ENCODE measurements around the gene SORT1.
"Not testable (repeated sequence)": the region's sequence is repeated elsewhere in the genome, so short reads cannot be mapped to it uniquely, and the experiment has no call there.

SORT1 gene

DNA sequence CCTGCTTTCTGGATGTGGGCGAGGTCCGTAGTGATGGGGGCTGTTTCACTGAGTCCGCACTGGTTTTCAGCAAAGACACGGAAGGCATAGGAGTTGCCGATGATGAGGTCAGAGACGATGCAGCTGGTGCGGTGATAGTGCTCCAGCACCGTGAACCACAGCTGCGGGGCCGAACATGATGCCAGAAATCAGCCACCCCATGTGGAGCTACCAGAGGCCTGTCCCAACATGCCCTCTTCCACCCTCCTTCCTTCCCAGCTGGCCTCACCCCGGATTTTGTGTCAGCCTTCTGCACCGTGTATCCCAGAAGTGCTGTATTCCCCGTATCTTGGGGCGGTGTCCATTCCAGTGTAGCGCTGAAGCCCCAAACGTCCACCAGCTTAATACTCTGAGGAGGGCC, 100.9 kb downstream of the SORT1 start:
- DNase-seq (ENCODE audit: low spot score): no peak

DNA sequence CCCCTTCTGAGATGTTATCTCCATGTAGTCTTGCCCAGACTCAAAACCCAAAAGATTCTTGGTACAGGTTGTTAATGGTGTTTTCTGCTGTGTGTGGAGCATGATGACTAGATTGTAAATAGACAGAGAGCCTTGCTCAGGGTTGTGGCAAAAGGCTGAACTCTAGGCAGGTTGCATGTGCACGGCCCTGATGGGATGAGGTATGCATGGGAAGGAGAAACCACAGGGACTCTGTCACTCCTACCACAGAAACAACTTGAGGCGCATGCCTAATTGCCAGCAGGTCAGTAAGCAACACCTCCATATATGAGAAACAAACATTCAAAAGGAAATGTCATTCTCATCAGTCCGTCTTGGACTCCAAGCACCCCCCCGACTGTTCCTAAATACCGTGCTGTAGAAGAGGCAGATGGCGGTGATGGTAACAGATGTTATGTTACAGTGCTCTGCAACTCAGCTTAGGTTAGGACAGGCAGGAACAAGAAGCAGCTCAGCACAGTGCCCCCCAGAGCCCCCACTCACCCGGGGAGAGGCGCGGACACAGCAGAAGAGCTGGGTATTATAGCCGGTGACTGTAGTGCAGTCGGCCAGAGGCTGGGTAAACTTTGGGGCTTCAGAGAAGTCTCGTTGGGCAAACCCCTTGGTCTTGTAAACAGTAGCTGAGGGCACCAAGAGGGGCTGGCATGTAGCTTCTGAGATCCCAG, 101.9 kb downstream of the SORT1 start:
- no peak for DNase-seq (ENCODE audit: low spot score)

DNA sequence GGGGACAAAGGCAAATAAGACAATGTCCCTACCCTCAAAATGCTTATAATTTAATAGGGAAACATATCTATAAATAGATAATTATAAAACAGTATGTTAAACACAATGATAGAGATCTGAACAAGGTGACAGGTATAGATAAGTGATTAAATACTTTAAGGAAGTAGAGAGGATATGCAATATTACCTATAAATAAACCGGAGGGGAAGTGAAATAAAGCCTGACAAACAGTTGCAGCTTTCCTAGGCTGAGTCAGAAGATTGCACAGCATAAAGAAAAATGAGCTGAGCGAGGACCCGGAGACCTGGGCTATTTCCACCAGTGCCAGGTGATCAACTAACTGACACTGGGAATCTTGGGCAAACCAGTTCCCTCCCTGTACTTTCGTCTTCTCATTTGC, 103.2 kb downstream of the SORT1 start:
- no peak for DNase-seq (ENCODE audit: low spot score)

DNA sequence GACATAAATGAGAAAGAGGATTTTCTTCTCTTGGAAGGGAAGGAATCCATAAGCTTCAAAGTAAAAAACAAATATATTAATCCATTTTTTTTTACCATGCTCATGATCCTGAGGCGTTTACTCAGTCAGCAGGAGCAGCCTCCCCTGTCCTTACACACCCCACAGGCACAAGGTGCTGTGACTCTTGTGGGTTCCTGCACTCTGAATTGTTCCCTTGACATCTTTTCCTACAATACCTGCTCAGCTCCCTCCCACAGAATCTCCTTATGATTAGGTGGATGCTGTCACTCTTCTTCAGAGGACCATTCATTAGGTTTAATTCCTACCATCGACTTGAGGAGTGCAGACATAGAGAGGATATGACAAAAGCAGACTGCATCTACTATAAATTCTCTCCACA, 104.7 kb downstream of the SORT1 start:
- no peak for DNase-seq (ENCODE audit: low spot score)

DNA sequence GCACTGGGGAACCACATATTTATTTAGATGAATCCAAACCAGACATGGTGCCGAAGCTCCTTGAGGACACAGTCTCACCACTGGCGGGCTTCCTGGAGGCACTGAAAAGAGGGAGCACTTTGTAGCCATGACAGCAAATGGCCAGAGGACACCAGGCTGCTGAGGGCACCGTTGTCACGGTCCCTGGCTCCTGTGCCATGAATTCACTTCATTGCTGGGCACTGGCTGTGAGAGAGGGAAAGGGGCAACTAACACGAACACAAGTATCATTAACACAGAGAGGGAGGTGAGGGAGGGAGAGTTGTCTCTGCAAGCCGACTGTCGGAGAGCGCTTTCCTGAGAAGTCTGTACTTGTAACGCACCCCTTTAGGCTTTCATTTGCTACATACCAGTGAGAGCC, 105.4 kb downstream of the SORT1 start:
- no peak for DNase-seq (ENCODE audit: low spot score)

DNA sequence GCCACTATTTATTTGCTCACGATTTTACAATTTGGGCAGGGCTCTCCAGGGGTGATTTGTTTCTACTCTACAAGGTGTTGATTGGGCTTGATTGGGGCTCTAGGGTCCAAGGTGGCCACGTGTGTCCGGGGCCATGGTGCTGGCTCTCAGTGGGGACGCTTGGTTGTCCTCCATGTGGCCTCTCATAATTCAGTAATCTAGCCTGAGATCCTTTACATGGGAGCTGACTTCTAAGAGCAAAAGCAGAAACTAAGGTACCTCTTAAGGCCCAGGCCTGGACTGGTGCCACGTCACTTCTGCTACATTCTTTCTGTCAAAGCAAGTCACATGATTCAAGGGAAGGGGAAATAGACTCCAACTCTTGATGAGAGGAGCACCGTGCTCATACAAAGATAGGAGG, 106.7 kb downstream of the SORT1 start:
- no peak for DNase-seq (ENCODE audit: low spot score)

DNA sequence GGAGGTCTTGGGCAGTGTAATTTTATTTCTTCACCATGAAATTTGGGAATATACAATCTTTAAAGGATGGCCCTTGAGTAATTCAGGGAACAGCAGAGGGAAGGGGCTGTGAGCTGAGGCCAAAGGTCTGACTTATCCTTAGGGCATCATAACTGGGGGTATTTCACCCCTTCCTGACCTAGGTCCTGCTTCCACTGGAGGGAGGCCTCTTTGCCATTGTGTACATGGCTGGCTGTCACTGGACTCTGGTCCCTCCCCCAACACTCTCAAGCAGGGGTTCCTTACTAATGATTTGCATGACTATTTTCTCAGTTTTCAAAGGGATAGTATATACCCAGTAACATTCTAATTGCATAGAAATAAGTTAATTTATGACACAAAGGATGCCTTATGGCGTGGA, 107.6 kb downstream of the SORT1 start:
- DNase-seq (ENCODE audit: low spot score): no peak

DNA sequence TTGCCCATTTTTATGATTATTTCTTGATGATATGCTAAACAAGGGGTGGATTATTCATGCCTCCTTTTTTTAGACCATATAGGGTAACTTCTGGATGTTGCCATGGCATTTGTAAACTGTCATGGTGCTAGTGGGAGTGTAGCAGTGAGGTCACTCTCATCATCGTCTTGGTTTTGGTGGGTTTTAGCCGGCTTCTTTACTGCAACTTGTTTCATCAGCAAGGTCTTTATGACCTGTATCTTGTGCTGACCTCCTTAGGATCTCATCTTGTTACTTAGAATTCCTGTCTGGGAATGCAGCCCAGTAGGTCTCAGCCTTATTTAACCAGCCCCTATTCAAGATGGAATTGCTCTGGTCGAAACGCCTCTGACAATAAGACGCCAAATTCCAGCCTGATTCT, 111.0 kb downstream of the SORT1 start:
- DNase-seq (ENCODE audit: low spot score): not testable (repeated sequence)

DNA sequence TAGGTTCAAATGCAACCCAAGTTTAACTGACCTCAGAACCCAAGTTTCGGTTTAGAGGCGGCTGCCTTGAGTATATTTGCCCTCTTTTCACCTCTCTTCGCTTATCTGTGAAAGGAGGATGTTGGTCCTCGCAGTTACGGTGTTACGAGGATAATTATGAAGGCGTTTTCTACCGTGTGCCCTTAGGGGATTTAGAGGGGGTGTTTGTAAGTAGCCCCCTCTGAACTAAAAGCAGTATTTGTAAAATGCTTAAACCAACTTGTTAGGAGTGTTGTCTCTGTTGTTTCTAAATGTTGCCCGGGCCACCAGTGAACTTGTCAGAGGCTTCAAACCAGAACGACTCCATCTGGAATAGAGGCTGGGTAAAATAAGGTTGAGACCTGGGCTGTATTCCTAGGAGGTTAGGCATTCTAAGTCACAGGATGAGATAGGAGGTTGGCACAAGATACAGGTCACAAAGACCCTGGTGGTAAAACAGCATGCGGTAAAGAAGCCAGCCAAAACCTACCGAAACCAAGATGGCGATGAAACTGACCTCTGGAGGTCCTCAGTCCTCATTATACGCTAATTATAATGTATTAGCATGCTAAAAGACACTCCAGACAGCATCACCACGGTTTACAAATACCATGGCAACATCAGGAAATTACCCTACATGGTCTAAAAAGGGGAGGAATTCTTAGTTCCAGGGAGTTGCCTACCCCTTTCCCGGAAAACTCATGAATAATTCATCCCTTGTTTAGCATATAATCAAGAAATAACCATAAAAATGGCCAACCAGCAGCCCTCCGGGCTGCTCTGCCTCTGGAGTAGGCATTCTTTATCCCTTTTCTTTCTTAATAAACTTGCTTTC, 113.7 kb downstream of the SORT1 start:
- DNase-seq (ENCODE audit: low spot score): no peak

DNA sequence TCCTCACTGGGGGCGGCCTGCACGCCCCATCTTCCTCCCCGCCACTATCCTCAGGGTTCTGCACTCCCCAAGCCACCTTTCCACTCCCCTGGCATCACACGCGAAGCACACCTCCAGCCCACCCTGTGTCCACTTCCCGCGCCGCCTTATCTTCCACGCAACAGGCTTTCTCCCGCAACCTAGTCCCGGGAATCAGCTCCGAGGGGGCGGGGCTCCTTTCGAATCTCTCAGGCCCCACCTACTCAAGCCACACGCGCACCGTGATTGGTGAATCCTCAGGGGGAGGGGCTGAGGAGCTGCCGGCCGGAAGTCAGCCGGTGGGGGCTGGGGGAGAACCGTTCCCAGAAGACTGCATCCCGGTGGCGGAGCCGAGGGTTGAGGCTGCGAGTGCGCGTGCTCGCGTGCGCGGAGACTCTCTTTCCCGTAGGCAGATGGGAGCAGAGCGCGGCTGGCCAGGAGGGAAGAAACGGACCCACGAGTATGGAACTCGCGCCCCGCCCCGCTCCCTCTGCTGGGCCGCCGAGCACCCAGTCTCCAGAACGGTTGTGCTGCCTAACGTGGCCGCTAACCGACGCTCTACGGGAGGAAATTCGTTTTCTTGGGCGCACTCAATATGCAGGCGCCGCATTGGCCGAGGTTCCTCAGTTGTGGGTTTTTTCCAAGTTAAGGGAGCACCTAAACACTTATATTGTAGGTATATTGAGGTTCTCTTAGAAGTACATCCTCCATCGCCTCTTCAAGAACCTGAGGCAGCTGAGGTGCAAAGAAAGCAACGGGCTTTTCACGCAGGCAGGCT, 114.6 kb downstream of the SORT1 start, which contains the start of gene PSRC1:
TSS of gene PSRC1 (minus strand) at position 194 of the 796 bp plus-strand sequence.
- peak; percentile 97 for DNase-seq (ENCODE audit: low spot score)

DNA sequence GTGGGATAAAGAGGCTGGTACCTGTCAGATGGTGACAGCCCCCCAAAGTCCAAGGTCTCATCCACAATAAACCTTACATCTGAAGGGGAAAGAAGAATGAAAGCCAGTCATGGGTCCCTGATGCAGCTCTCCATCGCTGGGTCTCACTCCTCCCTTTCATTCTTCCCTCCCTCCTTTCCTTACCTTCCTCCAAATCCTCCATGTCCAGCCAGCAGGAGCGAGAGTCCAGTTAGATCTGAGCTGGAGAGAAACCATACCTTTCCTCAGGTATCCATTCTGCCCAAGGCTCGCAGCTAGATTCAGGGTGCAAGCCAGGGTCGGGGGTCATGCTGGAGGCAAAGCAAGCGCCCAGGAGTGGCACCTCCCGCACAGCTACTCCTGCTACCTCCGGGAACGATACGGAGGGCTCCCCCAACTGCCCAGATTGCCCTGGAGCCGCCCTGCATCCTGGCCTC, 115.2 kb downstream of the SORT1 start:
- no peak for DNase-seq (ENCODE audit: low spot score)

DNA sequence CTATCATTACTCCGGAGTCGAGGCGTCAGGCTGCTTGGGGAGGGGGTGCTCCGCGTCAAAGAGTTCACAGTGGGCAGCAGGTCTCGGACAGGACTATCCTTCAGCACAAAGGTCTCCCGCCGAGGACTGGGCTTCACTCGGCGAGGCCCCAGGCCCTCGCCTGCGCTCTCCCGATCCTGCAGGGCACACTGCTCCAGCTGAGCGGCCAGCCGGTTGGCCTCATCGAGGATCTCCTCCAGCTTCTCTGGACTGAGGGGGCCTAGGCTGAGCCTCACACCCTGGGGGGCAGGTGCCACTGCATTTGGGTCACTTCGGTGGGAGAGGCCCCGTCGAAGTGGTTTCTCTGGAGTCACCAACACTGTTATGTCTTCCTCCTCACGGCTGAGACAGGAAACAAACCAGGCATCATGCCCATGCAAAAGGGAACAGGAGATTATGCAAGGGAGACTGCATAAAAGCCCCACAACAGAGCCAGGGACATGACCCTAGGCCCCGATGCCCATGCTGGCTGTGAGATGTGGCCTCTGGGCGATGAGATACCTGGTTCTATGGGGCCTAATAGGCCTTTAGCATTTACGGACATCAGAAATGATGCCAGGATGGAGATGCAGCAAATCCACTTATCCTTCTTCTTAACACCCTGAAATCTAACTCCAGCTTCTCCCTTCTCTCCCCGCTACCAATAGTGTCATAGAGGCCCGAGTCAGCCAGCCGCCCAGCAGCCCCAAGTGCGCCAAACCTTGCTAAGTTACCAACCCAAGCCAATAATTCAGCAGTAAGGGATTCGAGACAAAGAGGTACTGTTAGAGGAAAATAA, 115.8 kb downstream of the SORT1 start:
- DNase-seq (ENCODE audit: low spot score): no peak

DNA sequence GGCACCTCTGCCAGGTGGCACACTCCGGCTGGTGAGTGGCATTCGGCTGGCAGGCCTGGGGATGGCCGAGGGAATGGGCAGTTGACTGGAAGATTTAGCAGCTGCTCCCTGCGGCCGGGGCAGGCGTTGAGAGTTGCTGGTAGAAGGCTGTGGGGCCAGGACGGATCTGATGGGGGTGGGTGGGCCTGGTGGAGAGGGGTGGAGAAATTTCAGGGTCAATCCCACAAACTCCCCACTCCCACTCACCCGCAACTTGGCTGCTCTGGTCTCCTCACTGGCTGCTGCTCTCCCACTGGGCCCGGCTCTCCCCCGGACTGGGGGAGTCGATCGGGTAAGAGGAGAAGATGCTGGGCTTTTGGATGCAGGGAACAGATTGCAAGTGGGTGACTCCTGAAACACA, 116.9 kb downstream of the SORT1 start:
- DNase-seq (ENCODE audit: low spot score): no peak

DNA sequence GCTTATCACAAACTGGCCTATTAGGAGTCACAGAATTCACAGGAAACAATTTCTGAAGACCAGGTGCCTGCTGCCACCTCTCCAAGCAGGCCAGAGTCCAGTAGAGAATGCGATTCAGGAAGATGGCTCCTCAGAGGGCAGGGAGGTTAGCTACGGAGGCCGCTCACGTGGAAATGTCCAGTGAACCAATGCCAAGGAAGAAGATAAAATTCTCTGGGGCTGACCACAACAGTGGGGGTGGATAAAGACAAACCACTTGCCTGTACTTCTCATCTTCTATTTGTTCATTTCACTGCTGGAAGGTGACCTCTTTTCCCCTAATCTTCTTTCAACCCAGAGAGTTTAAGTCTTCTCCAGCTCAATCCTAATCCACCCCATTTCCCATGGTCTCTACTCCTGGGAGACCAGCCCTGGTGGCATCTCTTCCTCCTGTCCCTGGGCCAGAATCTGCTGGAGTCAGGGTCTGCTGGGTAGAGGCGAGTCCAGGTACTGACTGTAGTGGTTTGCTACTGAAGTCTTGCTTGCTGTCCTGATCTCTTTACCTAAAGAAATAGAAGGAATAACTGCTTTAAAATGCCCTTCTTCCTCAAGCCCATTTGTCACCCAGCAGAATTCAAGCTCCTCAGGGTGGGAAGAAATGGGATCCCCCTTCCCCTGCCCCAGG, 118.0 kb downstream of the SORT1 start:
- no peak for DNase-seq (ENCODE audit: low spot score)

DNA sequence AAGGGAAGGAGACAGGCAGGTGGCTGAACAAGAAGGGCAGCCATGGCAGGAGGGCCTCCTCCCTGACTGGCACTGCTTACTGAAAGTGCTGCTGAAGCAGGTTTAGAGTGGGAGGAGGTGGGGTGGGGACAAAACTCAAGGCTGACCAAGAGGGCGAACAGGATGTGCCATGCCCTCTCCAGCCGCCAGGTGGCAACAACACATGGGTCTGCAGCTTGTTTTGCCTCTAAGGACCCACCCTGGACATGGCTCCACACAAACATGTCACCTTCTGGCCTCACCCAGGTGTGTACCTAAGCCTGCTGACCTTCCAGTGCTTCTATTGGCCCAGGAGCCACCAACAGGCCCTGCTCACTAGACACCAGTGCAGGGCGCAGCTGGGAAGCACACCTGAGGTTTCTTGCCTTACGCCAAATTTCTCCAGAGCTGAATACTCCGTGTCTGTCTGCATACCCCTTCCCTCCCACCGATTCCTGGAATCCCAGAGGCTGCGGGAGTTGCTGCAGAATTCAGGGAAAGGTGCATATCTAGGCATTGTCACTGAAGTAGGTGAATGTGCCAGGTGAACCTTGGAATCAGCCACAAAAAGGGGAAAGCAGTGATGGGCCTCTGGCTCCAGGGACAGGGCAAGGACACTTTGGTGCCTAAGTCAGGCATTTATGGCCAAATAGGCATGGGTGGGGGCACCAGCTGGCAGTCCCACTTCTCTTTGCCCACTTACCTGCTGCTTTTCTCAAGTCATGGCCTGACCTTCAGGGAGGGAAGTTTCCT, 120.1 kb downstream of the SORT1 start:
- DNase-seq (ENCODE audit: low spot score): peak; percentile 78

DNA sequence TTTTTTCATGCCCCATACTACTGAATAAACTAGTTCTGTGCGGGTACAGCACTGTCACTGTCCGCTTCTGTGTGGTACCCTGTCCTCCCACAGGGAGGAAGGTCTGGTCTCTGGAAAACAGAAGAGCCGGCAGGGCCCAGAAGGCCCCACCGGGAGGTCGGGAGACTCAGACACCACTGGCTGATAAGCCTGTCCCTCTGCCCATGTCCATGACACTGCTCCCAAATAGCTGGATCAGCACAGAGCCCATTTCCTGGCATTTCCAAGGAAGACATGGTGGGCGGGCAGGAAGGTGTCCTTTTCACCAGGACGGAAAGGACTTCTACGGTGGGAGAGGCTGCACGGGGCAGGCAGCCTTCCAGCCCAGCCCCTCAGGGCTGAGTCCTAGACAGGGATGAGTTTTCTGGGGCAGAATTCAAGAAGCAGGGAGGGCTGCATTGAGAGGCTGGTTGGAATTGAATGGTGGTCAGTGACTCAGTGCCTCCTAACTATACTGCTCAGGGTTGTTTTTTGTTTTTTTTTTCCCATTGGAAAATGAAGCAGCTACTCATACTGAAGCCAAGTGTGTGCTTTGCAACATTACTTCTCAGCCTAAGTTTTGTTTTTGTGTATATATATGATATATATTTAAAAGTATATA, 121.9 kb downstream of the SORT1 start:
- DNase-seq (ENCODE audit: low spot score): no peak

DNA sequence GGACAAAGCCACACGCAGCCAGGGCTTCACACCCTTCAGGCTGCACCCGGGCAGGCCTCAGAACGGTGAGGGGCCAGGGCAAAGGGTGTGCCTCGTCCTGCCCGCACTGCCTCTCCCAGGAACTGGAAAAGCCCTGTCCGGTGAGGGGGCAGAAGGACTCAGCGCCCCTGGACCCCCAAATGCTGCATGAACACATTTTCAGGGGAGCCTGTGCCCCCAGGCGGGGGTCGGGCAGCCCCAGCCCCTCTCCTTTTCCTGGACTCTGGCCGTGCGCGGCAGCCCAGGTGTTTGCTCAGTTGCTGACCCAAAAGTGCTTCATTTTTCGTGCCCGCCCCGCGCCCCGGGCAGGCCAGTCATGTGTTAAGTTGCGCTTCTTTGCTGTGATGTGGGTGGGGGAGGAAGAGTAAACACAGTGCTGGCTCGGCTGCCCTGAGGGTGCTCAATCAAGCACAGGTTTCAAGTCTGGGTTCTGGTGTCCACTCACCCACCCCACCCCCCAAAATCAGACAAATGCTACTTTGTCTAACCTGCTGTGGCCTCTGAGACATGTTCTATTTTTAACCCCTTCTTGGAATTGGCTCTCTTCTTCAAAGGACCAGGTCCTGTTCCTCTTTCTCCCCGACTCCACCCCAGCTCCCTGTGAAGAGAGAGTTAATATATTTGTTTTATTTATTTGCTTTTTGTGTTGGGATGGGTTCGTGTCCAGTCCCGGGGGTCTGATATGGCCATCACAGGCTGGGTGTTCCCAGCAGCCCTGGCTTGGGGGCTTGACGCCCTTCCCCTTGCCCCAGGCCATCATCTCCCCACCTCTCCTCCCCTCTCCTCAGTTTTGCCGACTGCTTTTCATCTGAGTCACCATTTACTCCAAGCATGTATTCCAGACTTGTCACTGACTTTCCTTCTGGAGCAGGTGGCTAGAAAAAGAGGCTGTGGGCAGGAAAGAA, 122.9 kb downstream of the SORT1 start:
- no peak for DNase-seq (ENCODE audit: low spot score)

DNA sequence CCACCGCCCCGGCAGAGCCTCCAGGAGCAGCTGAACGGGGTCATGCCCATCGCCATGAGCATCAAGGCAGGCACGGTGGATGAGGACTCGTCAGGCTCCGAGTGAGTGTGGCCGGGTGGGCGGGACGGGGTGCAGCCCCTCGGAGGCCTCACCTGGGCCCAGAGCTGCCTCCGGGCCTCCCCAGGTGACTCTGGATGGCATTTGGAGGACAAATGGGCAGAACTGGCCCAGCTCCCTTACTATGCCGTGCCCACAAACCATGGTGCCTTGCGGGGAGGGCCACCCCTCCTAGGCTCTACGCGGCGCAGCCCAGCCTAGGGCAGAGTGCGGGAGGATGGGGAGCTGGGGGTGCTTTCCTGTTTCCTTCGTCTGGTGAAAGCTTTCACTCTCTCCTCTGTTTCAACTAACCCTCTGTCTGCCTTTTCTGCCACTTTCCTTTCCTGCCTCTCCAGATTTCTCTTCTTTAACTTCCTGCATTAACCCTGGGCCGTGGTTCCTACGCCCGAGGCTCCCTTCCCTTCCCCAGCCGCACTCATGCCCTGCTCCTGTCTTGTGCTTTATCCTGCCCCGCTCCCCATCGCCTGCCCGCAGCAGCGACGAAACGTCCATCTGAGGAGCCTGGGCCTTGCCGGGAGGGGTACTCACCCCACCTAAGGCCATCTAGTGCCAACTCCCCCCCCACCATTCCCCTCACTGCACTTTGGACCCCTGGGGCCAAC, 124.0 kb downstream of the SORT1 start:
- no peak for DNase-seq (ENCODE audit: low spot score)
